Bone marrow (tissue), 2 donors: Measurements from ENCODE around the gene ANTXR2.
"Not testable (repeated sequence)": the region's sequence is repeated elsewhere in the genome, so short reads cannot be mapped to it uniquely, and the experiment has no call there.

ENCODE experiments used
- DNase-seq, 2 donors: peaks; one replicate each; lab custom pipeline; 2025; lab: John Stamatoyannopoulos, UW

The ANTXR2 gene

DNA sequence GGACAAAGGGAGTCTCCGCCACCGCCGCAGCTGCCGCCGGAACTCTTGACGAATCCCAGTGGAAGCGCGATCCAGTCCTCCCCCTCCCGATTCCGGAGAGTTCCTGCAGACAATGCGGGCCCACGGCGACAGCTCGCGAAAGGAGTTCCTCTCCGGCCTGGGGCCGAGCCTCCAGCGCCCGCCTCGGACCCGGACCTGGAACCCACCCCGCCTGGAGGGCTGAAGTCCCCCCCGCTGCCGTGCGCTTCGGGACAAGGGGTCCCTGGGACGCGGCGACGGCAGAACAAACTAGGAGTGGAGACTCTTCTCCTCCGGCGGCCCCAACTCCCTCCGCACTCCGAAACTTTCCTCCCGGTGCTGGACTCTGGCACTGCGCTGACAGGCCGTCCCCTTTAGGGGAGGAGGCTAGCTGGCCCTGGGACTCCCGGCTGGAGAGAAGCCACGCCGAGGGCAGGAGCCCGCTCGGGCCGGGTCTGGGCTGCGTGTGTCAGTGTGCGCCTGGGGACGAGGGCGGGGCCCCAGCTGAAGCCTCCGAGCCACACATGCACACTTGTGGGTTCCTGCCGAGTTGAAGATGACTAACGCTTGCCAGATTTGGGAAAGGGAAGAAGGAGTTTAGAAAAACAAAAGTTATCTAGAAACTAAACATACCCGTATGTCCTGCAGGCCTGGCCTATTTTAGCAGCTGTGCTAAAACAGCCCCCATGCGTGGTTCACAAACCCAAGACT is at the start of gene ANTXR2:
Gene ANTXR2 (minus strand): TSS at position 486 of the 729 bp plus-strand sequence. CDS start 669 bp downstream, outside the sequence.
- peak; percentile 69 to 100 for DNase-seq

DNA sequence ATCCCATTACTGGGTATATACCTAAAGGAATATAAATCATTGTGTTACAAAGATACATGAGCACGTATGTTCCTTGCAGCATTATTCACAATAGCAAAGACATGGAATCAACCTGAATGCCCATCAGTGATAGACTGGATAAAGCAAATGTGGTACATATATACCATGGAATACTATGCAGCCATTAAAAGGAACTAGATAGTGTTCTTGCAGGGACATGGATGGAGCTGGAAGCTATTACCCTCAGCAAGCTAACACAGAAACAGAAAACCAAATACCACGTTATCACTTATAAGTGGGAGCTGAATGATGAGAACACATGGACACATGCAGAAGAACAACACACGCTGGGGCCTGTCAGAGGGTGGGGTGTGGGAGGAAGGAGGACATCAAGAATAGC is 48.8 kb upstream of the ANTXR2 start:
- DNase-seq, result not testable (repeated sequence)

DNA sequence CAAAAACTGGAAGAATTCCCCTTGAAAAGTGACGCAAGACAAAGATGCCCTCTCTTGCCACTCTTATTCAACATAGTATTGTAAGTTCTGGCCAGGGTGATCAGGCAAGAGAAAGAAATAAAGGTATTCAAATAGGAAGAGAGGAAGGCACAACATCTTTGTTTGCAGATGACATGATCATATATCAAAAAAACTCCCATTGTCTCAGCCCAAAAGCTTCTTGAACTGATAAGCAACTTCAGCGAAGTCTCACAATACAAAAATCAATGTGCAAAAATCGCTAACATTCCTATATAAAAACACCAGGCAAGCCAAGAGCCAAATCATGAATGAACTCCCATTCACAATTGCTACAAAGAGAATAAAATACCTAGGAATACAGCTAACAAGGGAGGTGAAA is 46.6 kb upstream of the ANTXR2 start:
- DNase-seq, result not testable (repeated sequence)

DNA sequence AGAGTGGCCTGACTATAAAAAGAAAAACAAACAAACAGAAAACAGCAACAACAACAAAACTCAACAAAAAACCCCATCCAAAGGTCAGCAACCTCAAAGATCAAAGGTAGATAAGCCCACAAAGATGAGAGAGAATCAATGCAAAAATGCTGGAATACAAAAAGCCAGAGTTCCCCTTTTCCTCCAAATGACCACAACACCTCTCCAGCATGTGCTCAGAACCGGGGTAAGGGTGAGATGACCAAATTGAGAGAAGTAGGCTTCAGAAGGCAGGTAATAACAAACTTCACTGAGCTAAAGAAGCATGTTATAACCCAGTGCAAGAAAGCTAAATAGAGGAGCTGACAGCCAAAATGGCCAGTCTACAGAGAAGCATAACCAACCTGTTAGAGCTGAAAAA is 43.5 kb upstream of the ANTXR2 start:
- DNase-seq, result no peak

DNA sequence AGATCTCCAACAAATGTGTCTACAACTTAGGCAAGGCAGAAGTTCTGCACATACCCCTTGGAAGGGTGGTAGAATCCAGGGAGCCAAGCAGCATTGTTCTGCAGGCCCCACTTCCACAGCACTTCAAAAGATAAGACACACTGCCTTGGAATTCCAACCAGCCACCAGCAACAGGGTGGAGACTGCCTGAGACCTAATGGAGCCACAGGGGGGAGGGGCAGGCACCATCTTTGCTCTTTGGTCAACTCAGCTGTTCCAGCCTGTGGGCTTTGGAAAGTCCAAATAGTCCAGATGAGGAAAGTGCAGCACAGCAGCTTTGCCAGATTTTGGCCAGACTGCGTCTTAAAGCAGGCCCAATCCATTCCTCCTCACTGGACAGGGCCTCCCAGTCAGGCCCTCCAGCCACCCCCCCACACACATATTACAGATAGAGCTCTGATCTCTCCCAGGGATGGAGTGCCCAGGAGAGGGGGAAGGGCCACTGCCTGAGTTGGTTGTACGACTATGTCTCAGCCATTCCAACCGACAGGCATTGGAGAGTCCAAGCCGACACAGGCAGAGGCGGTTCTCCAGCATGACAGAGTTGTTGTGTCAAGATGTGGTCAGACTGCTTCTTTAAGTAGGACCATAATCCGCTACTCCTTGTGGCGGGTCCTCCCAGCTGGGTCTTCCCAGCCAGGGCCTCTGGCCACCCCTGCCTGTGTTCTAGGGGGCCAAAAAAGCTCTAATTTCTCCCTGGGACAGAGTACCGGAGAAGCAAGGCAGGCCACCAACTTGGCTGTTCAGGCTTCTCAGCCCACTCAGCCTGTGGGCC is 42.5 kb upstream of the ANTXR2 start:
- no peak for DNase-seq

DNA sequence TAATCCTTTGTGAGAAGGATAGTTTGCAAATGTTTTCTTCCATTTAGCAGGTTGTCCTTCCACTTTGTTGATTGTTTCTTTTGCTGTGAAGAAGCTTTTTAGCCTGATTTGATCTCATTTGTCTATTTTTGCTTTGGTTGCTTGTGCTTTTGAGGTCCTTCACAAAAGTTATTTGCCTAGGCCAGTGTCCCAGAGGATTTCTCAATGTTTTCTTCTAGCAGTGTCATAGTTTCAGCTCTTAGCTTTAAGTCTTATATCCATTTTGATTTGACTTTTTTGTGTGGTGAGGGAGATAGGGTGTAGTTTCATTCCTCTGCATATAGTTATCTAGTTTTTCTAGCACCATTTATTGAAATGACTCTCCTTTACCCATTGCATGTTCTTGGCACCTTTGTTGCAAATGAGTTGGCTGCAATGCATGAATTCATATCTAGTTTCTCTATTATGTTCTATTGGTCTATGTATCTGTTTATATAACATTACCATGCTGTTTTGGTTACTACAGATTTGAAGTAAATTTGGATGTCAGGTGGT is 41.8 kb upstream of the ANTXR2 start:
- DNase-seq, result no peak

DNA sequence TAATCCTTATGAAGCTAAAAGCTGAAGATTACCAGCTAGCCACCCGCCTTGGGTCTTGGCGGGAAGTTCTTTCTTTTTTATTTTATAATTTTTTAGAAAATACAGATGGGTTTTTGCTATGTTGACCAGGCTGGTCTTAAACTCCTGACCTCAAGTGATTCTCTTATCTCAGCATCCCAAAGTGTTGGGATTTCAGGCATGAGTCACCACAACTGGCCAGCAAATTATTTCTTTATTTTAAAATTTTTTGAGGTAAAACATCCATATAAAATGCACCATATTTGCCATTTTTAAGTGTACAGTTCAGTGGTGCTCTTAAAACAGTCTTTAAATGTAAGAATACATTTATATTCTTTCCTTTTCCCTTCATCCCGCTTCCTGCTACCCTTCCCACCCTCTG is 40.6 kb upstream of the ANTXR2 start:
- no peak for DNase-seq

DNA sequence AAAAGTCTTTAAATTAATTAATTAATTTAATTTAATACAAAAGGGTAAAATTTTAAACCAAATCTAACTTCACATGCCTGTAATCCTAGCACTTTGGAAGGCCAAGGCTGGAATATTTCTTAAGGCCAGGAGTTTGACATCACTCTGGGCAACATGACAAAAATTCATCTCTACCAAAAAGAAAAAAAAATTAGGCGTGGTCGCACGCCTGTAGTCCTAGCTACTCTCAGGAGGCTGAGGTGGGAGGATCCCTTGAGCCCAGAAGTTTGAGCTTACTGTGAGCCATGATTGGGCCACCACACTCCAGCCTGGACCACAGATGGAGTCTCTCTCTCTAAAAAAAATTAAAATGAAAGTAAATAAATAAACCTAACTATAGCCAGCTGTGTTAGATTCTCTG is 39.2 kb upstream of the ANTXR2 start:
- DNase-seq, result no peak

DNA sequence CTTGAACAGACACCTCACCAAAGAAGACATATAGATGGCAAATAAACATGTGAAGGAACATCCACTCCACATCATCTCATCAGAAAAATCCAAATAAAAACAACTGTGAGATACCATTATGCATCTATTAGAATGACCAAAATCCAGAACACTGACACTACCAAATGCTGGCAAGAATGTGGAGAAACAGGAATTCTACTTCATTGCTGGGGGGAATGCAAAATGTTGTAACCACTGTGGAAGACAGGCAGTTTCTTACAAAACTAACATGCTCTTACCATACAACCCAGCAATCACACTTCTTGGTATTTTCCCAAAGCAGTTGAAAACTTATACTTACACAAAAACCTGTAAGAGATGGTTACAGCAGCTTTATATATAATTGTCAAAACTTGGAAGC is 38.2 kb upstream of the ANTXR2 start:
- DNase-seq, result no peak

DNA sequence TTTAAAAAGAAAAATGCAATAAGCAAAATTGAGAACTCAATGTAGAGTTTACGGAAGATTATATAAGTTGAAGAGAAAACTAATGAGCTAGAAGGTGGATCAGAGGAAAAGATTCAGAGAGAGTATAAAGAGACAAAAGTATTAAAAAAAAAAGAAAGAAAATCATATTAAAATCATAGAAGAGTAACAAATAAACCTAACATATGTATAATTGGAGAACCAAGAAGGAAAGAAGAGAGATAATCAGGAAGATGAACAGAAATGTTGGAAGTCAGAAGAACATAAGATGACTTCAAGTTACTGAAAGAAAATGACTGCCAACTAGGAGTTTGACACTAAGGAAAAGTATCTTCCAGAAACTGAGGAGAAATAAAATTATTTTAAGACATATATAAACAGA is 34.3 kb upstream of the ANTXR2 start:
- no peak for DNase-seq

DNA sequence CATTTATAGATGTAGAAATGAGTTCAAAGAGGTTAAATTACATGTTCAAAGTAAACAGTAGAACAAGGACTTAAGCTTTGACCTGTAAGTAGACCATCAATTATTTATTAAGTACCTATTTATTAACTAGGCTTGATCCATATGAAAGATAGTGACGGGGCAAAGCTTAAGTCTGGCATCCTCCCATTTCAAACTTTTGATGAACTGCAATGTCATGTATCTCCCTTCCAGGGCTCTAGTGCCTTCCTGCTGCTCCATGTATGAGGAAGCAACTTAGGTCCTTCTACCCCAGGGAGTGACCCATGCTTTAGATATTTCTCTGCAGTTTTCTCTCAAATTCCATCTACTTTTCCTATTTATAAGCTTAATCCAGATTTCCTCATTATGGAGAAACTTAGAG is 31.9 kb upstream of the ANTXR2 start:
- no peak for DNase-seq

DNA sequence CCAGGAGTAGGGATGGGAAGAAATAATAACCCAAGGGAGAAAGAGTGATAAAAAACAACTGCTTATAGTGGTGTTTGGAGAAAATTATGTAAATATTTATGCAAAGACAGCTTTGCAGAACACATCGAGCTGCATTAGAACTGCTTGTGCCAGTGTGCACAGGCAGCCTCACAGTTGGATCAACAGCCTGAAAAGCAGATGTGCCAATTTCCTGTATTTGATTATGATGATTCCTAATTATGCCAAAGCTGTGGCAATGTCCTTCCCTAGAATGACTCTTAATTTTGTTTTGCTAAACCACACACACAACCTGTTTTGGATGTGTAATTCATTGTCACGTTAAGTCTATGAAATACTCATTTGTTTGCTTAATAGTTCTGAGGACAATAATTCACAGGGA is 30.6 kb upstream of the ANTXR2 start:
- no peak for DNase-seq

DNA sequence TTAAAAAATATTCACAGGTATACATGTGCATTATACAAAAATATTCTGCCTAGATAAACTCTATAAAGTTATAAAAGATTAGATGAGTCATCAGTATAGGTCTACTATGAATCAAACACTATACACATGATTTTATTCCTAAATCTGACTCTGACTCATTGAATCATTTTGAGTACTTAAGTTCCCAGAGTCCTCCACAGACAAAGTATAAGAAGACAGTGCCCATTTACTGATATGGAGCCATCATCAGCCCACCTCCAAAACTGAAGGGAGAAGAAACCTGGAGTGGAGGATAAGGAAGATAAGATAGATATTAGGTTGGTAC is 28.7 kb upstream of the ANTXR2 start:
- peak in 1 of 2 donors; percentile 27 for DNase-seq

DNA sequence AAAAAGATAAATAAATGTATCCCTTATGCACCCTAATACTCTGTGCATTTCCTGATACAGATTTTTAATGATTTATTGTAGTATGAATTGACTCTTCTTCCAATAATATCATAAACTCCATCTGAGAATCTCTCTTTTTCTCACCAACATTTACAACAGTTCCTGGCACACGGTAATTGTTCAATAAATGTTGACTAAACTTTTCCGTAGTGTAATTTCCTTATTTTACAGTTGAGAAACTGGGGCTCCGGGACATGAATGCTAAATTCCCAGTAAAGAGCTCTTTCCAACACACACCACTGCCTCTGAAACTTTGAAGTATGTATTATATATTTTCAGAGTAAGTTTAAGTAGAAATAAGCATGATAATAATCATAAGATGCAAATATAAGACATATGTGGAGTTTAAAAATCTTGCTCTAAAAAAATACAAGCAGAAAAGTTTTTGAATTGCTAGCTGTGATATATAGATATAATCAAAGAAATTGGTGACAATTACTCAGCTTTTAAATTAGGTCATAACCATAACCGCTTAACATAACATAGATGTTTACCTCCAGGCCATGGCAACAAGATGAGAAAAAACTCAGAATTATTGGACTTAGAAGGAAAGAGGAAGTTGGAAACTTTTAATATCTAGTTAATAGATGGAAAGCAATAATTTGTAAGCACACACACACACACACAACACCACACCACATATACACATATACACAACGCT is 28.2 kb upstream of the ANTXR2 start:
- DNase-seq, result no peak

DNA sequence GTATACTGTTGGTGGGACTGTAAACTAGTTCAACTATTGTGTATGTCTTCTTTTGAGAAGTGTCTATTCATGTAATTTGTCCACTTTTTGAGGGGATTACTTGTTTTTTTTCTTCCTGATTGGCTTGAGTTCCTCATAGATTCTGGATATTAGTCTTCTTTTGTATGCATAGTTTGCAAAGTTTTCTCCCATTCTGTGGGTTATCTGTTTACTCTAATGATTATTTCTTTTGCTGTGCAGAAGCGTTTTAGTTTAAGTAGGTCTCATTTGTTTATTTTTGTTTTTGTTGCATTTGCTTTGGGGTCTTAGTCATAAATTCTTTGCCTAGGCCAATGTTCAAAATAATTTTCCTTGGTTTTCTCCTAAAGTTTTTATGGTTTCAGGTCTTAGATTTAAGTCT is 26.6 kb upstream of the ANTXR2 start:
- DNase-seq, result no peak

DNA sequence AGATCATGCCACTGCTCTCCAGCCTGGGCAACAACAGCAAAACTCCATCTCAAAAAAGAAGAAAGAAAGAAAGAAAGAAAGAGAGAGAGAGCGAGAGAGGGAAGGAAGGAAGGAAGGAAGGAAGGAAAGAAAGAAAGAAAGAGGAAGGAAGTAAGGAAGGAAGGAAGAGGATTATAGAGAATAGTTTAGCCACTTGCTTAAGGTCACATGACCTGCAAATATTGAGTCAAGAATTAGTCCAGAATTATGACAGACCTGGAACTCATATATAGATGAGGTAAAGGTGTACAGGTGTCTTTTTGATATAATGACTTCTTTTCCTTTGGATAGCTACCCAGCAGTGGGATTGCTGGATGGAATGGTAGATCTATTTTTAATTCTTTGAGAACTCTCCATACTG is 25.6 kb upstream of the ANTXR2 start:
- no peak for DNase-seq

DNA sequence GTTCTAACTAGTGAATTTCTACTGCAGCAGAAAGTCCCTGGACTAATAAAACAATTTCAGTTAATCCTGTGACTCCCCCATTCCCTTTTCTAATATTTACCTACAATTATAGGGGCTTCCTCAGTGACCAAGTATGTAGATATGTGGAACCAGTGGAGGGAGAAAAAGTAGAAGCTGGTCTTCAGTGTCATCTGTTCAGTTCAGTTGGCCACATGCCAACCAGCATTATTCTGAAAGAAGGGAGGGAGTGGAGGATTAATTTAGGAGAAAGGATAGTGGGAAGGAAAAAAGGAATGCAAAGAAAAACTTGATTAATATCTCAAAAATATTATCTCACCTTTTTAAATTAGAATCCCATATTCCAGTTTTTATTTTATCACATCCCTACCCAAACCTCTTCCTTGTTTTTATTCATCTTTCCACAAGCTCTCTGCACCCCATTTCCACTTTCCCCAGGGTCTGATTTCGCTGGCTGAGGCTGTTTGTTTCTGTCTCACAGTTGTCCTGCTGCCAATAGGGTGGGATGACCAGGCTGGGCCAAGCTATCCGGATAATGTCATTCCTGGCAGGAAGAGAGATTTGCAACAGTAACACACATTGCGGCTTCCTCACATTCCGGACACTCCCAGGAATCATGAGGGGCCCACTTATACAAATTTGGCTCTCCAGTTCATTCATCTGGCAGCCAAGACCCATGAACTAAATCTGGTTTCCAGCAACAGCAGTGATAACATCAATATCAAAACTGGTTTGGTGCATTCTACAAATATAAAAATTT is 24.6 kb upstream of the ANTXR2 start:
- no peak for DNase-seq

DNA sequence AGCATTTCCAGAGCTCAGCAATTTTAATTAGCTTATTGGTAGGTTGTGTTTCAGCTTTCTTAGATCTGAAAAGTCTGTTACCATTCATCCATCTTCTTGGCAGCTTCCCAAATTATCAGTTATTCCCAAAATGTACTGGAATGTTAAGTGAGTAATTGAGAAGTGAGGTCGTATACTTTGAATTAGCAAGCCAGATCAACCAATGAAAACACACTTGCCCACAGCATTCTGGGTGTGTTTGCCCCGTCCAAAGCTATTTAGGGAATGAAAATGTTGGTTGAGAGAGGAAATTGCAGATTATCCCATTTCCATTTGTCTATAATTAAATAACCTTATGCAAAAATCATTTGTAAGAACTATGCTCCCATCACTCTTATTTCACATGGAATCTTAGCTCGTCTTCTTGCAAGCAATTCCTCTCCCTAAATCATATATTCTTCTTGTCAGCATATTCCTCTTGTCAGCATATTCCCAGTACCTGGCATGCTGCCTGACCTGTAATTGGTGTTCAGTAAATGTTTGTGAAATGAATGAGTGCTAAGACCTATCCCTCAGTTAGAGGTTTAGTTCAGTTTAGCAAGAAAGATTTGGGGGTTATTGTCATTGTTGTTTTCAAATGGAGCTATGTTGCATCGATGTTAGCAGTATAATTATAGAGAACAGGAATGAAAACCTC is 23.3 kb upstream of the ANTXR2 start:
- DNase-seq, result no peak

DNA sequence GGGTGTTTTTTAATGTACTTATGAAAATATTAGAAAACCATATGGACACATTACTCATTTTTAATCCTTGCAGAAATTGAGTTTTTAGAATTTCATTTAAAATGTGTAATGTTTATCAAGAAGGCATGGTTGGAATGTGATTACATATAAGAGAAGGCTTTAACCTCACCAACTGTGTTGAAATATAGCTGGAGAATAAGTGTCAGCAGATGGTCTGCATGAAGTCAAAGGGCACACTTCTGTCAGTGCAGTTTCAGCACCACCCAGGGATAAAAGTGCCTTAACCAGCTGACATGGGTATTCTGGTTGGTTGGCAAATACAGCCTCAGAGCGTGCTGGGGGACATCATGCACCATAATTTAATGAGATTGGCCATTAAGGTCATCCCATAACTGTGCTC is 21.2 kb upstream of the ANTXR2 start:
- DNase-seq, result no peak

DNA sequence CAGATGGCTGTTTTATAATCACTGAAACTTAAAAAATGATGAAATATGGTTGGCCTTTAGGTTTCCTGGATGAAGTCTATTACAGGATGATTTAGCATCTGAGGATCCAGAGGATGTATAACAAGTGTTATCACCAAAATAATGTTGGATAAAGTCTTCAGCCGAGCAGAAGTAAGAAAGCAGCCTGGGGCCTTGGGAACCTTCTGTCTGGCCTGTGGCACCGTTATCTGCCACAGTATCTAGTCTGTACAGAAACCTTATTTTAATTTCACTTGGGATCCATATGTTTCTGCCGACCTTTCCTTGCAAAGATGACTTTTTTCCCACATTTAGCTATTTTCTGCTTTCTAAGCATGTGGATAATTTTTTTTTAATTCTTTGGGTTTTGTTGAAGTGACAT is 20.5 kb upstream of the ANTXR2 start:
- no peak for DNase-seq

DNA sequence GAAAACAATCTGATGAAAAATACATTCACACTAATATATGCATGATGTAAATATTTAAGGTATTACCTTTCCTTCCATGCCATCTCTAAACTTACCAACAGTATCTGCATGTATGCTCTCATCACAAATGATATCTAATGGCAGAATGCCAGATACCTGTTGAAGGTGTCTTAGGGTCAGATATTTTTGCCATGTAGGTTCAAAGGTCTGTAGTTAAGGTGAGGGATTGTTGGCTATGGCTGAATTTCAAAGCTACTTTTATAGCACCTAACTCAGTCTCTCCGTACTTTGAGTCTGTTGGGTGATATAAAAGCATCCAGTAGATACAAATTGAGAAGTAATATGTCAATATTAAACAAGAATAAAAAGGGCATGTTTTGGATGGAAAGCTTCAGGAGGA is 19.8 kb upstream of the ANTXR2 start:
- no peak for DNase-seq
